Cardiac fibroblast (primary cell): Measurements from ENCODE around the gene TBC1D25.
"Not testable (repeated sequence)": the region's sequence is repeated elsewhere in the genome, so short reads cannot be mapped to it uniquely, and the experiment has no call there.

Experiments used
- DNase-seq, 2 donors: peaks; one replicate each; pipeline versions ENCODE4 v3.0.0 to v3.0.0-alpha.2; 2010; ENCODE audit warnings: low read depth in 2 of 2
- H3K4me3 ChIP-seq, 2 donors: replicated peaks in 1 of 2; 1 replicate in 1 of 2; 2 replicates in 1 of 2; pipeline ENCODE4 v1.5.1; 2011; ENCODE audit warnings: low read depth in 2 of 2, low read length in 2 of 2, mild to moderate bottlenecking in 2 of 2, moderate library complexity in 1 of 2
- CTCF ChIP-seq: IDR thresholded peaks from one replicate; pipeline ENCODE4 v1.5.1; 2011; ENCODE audit warnings: low read depth, mild to moderate bottlenecking, low read length, inconsistent platforms

TBC1D25 gene

GRCh38 chrX:48520976-48521352 lies 18.6 kb upstream of the TBC1D25 start:
- DNase-seq = no peak
- no peak overlapping the region for H3K4me3 ChIP-seq
- TF ChIP-seq CTCF = no peak

GRCh38 chrX:48521353-48522243 lies 17.9 kb upstream of the TBC1D25 start, which contains the start of gene EBP:
EBP (plus strand) TSS chrX:48521808; CDS start chrX:48523772, 1,964 bp downstream.
- TF ChIP-seq CTCF = no peak
- peak; percentile 81 to 89 for DNase-seq
- H3K4me3 ChIP-seq = peak within 1 kb of the TSS; percentile 54 to 65

- peak overlapping the region; percentile 54 to 65 for H3K4me3 ChIP-seq
- no peak for DNase-seq
- no peak for TF ChIP-seq CTCF
Observed at GRCh38 chrX:48522291-48522690, 17.2 kb upstream of the TBC1D25 start.

GRCh38 chrX:48523682-48524081 lies 15.8 kb upstream of the TBC1D25 start:
- H3K4me3 ChIP-seq = no peak overlapping the region
- TF ChIP-seq CTCF = no peak
- no peak for DNase-seq

- H3K4me3 ChIP-seq = not testable (repeated sequence)
- DNase-seq = peak; percentile 21 to 46
Observed at GRCh38 chrX:48525853-48526252, 13.7 kb upstream of the TBC1D25 start.

- DNase-seq = no peak
- no peak overlapping the region for H3K4me3 ChIP-seq
- TF ChIP-seq CTCF = no peak
Observed at GRCh38 chrX:48530736-48531135, 8.8 kb upstream of the TBC1D25 start.

GRCh38 chrX:48531358-48531959 lies 8.1 kb upstream of the TBC1D25 start:
- DNase-seq = peak; percentile 80 to 86
- no peak for TF ChIP-seq CTCF
- no peak overlapping the region for H3K4me3 ChIP-seq
